NB4 (cell line): Measurements from ENCODE around the gene SPDL1.

Source experiments
- DNase-seq: peaks from one replicate; pipeline ENCODE4 v3.0.0; 2010; ENCODE audit warnings: low read depth
- H3K4me3 ChIP-seq: one replicate; pipeline ENCODE4 v1.5.1; 2011; ENCODE audit warnings: mild to moderate bottlenecking, low read depth, low read length, moderate library complexity
- MYC ChIP-seq: IDR thresholded peaks from 2 replicates; pipeline ENCODE4 v1.6.1; 2011; ENCODE audit warnings: low read depth, low read length
- POLR2A ChIP-seq: IDR thresholded peaks from 2 replicates; pipeline ENCODE4 v1.6.1; 2011; ENCODE audit warnings: mild to moderate bottlenecking; ENCODE audit not compliant: insufficient read length; ENCODE audit errors: extremely low read depth
- TF ChIP-seq, protein P1 (sequence below): IDR thresholded peaks from 2 replicates; pipeline ENCODE4 v1.6.1; 2011; ENCODE audit warnings: low read depth, low read length
- TF ChIP-seq, protein P2 (sequence below): IDR thresholded peaks from one replicate; pipeline ENCODE4 v1.5.1; 2012; ENCODE audit warnings: low read depth, low read length

SPDL1 gene

DNA sequence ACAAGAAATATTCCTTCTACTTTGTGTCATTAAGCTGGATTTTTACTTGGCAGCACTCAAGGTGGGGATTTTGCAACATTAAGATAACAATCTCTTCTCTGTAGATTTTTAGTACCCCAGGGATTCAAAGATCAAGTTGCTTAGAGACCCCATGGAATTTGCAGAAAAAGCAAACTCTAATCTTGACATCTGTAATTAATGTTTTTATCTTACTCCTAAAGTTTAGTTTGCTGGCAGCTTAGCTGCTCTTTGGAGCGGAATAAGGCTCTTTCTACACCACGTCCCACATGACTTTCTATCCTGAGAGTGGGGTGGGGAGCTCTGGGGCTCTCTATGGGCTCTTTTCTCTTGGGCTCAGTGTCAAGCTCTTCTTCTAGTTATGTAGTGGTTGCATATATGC lies 21.7 kb upstream of the SPDL1 start:
- TF ChIP-seq MYC (no peak), POLR2A (no peak)
- TF ChIP-seq, protein P1, sequence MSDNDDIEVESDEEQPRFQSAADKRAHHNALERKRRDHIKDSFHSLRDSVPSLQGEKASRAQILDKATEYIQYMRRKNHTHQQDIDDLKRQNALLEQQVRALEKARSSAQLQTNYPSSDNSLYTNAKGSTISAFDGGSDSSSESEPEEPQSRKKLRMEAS, result no peak
- TF ChIP-seq, protein P2, sequence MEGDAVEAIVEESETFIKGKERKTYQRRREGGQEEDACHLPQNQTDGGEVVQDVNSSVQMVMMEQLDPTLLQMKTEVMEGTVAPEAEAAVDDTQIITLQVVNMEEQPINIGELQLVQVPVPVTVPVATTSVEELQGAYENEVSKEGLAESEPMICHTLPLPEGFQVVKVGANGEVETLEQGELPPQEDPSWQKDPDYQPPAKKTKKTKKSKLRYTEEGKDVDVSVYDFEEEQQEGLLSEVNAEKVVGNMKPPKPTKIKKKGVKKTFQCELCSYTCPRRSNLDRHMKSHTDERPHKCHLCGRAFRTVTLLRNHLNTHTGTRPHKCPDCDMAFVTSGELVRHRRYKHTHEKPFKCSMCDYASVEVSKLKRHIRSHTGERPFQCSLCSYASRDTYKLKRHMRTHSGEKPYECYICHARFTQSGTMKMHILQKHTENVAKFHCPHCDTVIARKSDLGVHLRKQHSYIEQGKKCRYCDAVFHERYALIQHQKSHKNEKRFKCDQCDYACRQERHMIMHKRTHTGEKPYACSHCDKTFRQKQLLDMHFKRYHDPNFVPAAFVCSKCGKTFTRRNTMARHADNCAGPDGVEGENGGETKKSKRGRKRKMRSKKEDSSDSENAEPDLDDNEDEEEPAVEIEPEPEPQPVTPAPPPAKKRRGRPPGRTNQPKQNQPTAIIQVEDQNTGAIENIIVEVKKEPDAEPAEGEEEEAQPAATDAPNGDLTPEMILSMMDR, result no peak
- H3K4me3 ChIP-seq, result no peak overlapping the region
- DNase-seq, result no peak

DNA sequence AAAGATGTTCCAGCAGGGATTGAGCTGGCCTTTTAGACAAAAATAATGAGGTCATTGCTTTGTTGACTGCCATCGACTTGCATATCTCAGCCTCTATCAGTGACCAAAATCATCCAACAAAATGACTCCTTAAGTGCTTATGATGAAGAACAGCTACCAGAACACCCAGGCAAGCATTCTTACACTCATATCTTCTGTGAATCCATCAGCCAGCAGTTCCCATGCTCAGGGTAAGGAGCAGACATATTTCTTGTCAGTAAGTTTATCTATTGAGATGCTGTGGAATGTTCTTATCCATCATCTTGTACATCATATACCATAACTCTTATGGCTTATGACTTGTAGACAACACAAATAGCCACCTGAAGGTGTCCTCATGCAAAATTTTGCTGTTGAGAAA lies 20.2 kb upstream of the SPDL1 start:
- TF ChIP-seq POLR2A, result no peak
- TF ChIP-seq, protein P2, result no peak
- TF ChIP-seq MYC, result no peak
- TF ChIP-seq, protein P1, result no peak
- DNase-seq, result no peak
- no peak overlapping the region for H3K4me3 ChIP-seq

DNA sequence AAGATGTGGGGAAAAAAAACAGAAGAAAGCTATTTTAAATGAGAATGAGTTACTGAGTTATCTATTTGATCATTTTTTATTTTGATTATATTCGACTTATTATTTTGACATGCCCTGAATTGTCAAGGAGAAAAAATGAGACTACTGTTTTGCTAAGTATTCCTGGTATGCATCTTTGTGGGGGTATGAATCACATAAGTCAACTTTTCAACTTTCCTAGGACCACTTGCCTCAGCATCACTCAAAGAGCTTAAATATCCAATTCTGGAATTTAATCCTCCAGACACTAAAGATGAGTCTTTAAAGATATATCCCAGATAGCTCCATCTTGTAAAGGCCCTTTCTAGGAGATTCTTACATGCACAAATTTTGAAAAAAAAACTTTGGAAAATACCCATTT lies 17.4 kb upstream of the SPDL1 start:
- no peak for DNase-seq
- TF ChIP-seq, protein P2, result no peak
- TF ChIP-seq POLR2A, result no peak
- TF ChIP-seq MYC, result no peak
- TF ChIP-seq, protein P1, result no peak
- H3K4me3 ChIP-seq, result no peak overlapping the region

DNA sequence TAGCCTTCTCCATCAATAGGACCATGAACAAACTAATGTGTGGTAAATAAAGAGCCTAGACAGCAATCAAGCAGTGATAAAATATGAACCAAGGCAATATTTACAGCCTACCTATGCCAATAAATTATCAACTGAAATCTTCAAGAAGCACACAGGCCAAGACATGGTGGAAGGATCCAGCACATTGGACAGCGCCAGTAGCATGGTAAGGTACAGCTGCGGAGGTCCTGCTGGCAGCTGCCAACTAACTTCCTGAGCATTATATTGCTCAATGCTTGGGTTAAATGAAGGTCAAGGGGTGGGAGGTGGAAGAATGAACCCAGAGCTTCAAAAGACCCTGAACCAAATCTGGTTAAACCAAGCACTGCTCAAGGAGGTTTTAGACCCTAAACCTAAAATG lies 16.5 kb upstream of the SPDL1 start:
- peak; percentile 56 for DNase-seq
- no peak overlapping the region for H3K4me3 ChIP-seq
- TF ChIP-seq, protein P2, result no peak
- TF ChIP-seq, protein P1, result peak; percentile 57

GRCh38 chr5:169569513-169569912 lies 14.1 kb upstream of the SPDL1 start:
- no peak overlapping the region for H3K4me3 ChIP-seq
- DNase-seq, result no peak
- TF ChIP-seq, protein P2, result no peak
- TF ChIP-seq MYC (no peak), POLR2A (no peak)
- TF ChIP-seq, protein P1, result no peak

- no peak for TF ChIP-seq POLR2A
- no peak for TF ChIP-seq MYC
- TF ChIP-seq, protein P1, result no peak
- TF ChIP-seq, protein P2, result no peak
- no peak overlapping the region for H3K4me3 ChIP-seq
- DNase-seq, result no peak
Observed at GRCh38 chr5:169571355-169571754, 12.2 kb upstream of the SPDL1 start.
